Stimulated activated CD4-positive, alpha-beta T cell treated with anti-CD3 and anti-CD28 coated beads, TNF-alpha, amount 100 ng/mL, for 48 hours (primary cell): ENCODE measurements around the gene SYNPO2.
"Not testable (repeated sequence)": the region's sequence is repeated elsewhere in the genome, so short reads cannot be mapped to it uniquely, and the experiment has no call there.

Source experiments
- DNase-seq, 3 donors: peaks; one replicate each; pipeline ENCODE4 v3.0.0-alpha.2; 2020; ENCODE audit warnings: low read depth in 3 of 3

SYNPO2 gene

DNA sequence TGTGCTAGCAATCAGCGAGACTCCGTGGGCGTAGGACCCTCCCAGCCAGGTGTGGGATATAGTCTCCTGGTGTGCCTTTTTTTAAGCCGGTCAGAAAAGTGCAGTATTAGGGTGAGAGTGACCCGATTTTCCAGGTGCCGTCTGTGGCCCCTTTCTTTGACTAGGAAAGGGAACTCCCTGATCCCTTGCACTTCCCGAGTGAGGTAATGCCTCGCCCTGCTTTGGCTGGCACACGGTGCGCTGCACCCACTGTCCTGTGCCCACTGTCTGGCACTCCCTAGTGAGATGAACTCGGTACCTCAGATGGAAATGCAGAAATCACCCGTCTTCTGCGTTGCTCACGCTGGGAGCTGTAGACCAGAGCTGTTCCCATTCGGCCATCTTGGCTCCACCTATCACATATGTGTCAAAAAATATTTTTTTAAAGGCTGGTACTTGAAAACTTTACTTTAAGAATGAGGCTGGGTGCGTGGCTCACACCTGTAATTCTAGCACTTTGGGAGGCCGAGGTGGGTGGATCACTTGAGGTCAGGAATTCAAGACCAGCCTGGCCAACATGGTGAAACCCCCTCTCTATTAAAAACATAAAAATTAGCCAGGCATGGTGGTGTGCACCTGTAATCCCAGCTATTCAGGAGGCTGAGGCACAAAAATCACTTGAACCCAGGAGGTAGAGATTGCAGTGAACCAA, 179.2 kb downstream of the SYNPO2 start:
- not testable (repeated sequence) for DNase-seq

DNA sequence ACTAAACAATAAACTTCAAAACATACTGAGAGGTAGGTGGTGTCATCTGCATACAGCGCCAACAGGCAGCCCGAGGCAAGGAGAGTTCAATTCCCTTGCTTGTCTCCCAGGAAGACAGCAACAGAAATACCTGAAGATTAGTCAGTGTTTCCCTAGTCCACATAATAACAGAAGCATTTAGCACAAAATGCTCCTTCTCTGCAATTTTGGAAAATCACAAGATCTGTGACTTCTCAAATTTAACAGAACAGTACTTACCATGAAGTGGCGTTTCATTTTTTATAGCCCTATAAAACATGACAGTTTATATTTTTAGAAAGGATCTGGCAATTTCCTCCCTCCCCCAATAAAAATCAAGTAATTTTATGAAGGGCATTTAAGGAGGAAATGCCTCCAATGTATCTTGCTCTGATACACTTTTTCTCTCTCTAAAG, 179.9 kb downstream of the SYNPO2 start:
- no peak for DNase-seq

DNA sequence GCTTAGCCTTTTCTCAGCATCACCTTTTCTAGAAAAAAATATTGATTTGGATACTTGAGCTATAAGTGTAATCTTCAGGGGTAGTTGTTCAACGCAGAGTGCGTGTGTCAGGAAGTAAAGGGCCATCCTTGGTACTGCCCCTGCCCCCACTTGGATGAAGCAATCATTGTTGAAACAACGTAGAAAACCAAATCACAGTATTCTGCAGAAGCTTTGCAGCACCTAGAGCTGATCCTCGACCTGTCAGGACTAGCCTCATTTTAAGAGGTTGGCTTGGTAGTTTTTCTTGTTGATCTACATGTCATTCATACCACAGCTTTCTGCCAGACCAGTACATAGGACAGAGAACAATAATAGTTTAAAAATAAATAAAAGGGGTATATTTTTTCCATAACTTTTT, 181.6 kb downstream of the SYNPO2 start:
- no peak for DNase-seq

DNA sequence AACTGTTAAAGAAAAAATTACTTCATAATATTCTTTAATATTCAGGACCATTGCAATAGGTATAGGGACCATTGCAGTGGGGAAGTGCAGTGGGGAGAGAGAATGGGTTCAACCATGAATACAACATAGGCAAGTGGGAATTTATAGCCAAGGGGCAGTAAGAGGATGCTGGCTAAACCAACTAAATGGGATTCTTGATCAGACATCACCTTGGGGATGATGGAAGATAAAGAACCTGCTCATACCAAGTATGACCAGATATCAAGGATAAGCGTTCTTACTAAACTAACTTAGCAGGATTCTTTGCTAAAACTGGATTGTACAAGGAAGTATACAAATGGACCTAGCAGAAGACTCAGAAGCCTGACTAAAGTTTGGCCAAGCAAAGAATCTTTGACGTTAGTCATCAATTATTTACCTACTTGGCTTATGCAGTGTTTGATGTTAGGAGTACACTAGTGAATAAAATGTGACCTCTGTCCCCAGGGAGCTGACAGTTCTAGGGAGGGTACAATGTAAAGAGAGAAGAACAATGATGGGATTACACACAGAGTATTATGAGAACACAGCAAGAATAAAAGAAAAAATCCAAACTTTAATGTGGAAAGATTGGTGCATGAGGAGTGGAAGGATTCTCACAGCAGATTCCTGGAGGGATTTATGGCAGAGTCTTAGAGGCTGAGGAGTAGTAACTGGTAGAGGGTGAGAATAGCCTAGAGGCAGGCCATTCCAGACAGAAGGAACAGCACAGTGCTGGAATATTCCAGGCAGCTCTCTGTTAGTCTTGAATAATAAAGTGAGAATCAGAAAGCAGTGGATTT, 192.3 kb downstream of the SYNPO2 start:
- no peak for DNase-seq

DNA sequence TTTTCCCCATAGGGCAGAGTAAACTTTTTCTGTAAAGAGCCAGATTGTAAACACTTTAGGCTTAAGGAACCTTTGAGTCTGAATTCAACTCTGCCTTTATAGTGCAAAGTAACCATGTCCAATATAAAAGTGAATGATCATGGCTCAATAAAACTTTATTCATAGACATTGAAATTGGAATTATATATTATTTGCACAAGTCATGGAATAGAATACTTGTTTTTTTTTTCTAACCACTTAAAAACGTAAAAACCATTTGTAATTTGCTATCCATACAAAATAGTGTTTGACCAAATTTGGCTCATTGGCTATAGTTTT, 192.8 kb downstream of the SYNPO2 start:
- DNase-seq: no peak

DNA sequence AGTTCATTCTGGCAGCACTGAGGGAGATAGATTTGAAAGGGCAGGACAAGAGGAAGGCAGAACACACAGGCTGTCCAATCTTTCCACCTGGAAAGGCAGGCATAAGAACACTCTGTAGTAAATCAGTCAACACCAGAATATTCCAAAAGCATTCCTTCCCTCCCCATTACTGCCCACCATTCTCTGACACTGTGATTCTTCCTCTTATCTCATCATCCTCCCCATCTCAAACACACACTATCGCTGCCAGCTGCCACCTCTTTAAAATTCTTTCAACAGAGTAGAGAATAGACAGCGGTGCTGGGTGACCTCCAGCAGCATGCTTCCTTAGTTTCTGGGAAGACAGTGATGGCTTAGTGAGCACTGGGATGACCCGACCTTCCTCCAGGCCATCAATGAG, 193.3 kb downstream of the SYNPO2 start:
- DNase-seq: no peak

DNA sequence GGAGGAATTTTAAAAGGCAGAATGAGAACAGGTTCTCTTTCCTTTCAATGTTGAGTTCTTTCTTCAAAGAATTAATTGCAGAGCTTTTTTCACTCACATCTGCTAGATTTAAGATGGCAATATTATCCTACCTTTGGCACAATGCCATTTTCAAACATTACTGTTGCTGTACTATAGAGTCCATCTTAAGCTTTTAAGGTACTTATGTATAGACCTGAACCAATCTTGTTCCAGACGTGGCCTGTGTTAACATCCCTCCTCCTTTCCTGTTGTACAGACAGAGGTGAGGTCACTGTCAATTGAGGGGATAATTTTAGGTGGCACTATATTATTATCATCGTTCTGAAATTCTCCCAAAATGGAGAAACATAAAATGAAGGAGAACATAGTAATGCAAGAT, 194.0 kb downstream of the SYNPO2 start:
- no peak for DNase-seq

DNA sequence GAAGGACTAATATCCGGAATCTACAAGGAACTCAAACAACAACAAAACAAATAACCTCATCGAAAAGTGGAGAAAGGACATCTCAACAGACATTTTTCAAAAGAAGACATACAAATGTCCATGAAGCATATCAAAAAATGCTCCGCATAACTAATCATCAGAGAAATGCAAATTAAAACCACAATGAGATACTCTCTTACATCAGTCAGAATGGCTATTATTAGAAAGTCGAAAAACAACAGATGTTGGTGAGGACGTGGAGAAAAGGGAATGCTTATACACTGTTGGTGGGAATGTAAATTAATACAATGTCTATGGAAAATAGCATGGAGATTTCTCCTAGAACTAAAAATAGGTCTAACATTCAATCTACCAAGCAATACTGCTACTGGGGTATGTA, 195.9 kb downstream of the SYNPO2 start:
- DNase-seq: no peak

DNA sequence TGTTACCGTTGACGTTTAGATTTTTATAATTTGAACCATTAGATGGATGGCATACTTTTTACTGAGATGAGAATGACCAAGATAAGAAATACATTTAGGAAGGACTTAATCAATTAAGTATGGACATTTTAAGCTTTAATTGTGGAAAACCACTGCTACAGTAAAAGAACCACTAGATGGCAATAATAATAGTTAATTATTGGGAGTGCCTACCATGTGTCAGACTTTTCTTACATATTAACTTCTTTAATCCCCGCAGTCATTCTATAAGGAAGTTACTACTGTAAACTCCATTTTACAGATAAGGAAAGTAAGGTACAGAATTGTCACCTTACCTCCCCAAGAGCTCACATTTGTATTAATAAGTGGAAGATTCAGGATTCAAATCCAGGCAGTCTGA, 198.5 kb downstream of the SYNPO2 start:
- DNase-seq: no peak

DNA sequence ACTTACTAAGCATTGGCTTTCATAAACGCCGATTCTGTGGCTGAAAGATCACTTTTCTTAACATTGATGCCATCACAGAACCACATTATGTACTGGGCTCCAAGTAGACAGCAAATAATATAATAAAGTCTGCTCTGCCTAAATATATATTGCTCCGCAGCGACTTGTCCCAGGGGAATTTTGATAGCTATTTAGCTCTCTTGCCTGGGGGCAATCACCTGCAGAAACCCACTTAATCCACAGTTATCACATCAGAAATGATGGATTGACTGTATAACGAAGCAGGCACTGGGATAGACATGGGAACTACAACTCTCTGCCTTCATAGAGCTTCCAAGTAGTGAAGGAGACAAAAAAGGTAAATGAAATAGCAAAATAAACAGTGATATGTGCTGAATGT, 199.0 kb downstream of the SYNPO2 start:
- DNase-seq: no peak

DNA sequence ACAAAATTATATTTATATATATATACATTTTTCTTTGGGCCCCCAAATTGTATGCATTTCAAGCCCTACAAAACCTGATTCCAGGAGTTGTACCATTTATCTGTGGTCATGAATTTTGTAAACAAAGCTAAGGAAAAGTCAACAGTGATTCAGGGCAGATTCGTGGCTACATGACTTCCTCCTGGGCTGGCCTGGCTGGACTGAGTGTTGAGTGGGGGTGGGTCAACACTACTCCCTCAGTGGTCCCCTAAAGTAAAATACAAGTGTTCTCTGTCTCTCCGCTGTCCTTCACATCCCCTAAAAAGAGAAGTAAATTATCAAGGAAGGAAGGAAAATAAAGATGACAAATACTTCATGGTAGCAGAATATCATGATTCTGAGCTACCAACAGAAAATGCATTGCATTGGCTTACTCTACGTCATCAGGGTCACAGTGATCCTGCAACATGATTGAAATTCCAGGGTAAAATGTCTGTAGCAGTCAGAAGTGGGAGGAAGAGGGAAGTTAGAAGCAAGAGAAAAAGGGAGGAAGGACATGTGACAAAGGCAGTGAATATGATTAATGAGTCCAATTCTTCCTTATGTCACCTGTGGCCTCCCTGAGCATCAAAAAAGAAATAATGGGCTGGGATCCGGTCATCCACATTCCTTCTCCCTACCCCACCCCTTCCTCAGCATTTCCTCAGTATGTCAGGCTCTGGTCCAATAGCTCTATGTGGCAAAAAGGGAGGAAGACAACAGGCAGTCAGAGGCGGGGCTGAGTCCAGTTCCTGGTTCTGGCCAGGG, 204.6 kb downstream of the SYNPO2 start:
- DNase-seq: no peak

DNA sequence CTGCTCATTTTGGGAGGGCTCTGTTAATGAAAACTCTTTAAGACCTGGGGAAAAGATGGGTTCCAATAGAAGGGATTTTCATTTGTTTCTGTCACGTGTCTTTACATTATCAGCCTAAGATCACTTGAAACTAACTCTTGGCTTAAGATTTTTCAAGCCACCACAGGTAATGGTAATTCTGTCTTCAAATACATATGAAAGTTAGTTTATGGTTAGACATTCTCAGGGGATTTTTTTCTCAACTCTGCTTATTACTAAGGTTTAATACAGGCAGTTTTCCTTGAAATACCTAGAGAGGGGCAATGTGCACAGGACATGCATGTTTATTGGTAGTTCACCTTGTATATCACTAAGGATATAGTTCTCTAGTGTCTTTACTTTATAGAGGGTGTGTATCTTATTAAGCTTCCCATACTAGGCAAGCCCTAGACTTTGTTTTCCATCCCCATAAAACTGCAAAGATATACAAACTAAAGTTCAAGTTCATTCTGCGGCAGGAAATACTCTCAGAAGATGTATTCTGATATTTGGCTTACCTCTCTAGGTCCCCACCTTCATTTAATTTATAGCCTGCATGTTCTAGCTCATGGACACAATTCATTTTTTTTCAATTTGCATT, 208.7 kb downstream of the SYNPO2 start:
- DNase-seq: no peak

DNA sequence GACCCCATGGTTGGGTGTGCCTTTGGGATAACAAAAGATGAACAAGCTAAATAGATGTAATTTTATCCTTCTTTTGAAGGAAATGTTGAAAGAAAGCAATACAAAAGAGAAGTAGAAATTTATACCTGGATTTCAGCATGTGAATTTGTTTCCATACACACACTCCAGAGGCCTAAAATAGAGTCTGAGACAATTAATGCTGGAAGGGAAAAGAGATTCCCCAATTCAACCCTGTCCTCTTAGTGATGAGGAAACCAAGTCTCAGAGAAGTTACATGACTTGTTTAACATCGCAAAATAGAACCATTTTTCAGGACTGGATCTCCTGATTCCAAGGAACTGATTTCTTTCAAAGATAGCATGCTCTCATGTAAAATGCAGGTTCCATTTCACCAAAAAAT, 209.7 kb downstream of the SYNPO2 start:
- DNase-seq: no peak

DNA sequence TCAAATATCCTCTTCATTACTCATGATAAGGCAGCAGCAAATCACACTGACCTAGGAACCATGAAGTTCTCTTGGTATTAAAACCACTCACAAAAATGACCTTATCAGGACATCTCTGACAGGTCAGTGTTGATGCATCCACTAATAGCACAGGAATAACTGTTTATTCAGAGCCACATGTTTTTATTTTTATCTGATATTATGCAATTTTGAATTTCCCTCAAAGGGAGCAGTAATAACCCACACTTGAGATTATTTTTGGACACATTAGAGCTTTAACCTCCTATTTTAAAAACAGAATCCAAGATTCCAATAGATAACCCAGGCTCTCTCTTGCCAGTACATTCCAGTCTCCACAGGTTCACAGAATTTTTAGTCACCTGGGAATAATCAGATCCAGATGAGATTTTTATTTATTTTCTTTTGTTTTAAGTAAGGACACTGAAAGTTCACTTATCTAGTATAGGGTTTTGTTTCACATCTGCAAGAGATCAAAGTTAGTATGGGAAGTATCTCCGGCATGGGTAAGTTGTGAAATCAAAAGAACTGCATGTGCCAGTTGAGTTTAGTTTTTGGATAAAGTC, 210.7 kb downstream of the SYNPO2 start:
- no peak for DNase-seq

DNA sequence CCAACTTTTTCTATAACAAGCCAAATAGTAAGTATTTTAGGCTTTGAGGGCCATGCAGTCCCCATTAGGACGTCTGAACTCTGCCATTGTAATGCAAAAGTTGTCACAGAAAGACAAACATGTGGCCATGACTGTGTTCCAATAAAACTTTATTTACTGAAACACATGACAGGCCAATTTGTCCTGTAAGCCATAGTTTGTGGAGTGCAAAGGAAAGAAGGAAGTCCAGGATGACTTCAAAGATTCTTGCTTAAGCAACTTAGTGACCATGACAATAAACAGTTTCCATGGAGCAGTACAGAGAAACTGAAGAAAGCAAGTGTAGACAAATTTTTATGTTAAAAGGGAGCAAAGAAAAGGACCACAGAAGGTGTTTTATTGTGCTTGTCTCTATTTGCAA, 212.0 kb downstream of the SYNPO2 start:
- no peak for DNase-seq

DNA sequence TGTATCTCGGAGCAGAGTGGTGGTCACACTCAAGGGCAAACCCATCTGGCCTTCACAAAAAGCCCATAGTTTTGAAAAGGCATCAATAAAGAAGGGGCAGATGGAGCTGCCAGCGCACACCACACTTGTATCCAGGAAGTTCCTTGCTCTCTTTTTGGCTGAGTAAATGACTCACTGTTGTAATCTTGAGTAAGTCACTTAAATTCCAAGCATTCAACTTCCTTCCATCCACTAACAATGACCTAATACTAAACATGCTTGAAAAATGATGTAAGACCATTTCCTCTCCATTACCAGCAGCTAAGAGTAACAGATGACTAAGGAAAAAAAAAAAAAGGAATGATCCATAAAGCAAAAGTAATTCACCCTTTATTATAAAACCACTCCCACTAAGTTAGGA, 214.6 kb downstream of the SYNPO2 start:
- no peak for DNase-seq

DNA sequence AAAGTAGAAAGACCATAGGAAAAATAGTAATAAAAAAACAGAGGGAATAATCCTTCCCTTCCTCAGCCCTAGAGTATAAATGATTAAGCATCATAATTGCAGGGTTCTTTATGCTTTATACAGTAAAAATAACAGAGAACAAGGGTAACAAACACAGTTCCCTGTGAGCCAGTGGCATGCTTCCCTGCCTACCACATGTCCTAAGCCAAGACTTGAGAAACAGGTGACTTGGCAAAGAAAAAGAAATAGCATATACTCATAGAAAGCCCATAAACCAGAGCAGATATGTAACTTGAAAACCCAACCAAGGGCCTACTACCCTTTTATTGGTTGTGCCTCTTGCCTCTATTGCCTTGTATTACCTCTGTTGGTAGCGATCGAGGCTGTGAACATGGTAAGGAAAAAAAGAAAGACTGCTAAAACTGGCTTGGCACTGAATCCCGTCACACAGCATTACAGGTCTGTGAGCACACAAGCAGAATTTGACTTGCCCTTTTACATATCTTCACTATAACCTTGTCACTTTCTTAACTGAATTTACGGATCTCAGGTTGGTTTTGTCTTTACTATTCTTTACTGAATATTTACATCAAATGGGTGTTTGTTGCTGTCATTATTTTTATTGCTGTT, 216.1 kb downstream of the SYNPO2 start:
- no peak for DNase-seq

DNA sequence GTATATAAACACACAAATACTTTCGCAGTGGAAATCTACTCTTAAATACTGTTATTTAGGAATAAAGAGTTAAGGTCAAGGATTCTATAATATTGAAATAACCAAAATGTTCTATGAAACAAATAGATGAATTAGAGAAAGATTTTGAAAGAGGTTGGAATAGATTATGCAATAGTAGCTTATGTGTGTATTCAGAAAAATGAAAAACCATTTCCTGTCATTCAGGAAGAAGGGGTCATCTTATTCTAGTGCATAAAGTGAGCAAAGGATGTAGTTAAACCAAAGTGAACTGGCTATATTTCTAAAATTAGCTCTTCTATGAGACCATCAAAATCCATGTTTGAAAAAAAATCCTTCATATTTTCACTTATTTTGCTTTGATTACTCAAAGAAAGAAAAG, 217.0 kb downstream of the SYNPO2 start:
- no peak for DNase-seq

DNA sequence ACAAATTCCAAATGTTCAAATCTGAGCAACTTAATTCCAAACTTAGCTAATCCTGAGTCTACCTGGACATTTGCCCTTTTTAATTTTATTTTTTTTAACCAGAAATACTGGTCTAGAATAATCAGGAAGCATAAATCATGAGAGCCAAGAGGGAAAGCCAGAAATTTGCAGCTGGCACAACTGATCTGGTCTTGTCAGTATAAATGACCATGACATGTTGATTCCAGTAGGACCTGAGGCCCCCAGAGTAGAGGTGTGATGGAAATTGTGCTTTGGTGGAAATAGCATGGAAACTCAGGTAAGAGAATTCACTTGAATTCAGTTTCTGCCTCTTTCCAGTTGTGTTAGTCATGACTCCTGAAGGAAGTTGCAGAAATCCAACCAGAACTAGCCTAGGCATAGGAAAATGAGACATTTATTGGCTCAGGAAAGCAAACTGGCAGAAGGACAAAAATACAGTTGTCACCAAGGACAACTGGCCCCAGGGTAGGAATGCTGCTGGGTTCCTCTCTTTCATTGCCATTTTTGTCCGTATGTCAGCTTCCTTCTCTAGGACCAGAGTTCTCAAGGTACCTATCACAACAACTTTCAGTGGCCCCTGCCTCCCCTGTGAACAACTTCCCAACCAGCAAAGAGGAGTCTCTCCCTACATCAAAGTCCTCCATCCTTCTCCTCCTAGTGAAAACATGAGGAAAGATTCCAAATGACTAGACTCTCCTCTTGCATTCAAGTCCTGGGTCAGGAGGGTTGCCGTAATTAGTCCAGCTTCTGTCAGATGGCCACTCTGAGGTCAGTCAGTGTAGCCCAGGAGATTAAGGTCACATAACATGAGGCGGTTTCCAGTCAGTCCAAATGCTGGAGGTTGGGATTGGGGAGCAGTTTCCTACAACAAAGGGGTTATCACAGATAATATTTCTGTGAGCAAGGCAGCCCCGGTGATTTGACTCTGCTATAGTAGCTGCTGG, 217.7 kb downstream of the SYNPO2 start:
- DNase-seq: no peak

DNA sequence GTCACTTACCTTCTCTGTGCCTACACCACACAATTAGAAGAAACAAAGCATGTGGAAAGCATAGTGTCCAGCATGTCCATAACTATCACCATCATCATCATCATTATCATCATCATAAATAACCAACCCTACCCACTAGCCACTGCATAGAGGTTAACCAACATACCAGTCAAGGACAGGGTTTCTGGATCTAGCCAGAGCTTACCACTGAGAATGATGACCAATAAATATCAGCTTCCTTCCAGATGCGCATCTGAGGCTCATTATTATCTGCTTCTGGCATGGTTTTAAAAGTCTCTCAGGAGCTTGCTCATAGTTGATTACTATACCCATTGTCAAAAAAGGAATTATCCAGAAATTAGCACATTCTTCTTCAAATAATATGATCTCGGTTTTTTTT, 221.5 kb downstream of the SYNPO2 start:
- DNase-seq: no peak
